GM18526 (cell line): ENCODE data around the gene BOD1L1.

Experiments
- POLR2A ChIP-seq: IDR thresholded peaks from 3 replicates; pipeline ENCODE4 v1.6.1; 2011; ENCODE audit not compliant: insufficient read length; ENCODE audit errors: extremely low read depth

BOD1L1 gene

GRCh38 chr4:13539047-13539618, 88.4 kb downstream of the BOD1L1 start:
- TF ChIP-seq POLR2A: no peak

- TF ChIP-seq POLR2A: no peak
Observed at GRCh38 chr4:13538427-13538973, 89.0 kb downstream of the BOD1L1 start.

DNA sequence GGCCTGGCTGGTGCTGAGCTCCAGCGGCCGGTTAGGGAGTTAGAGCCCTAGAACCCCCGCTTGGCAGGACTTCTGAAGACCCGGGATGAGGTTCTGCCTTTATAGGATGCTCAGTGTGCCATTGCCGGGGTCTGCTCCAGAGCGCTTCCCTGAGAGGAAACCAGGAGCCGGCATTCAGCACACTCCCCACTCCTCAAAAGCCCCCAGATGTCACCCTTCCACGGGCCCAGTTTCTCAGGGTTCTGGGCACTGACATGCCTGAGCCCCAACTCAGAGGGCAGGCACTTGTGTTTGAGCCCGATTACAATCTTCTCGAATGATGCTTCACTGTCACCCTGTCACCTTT, 89.7 kb downstream of the BOD1L1 start:
- no peak for TF ChIP-seq POLR2A

- TF ChIP-seq POLR2A: no peak
Observed at GRCh38 chr4:13537011-13537831, 90.3 kb downstream of the BOD1L1 start.

- TF ChIP-seq POLR2A: no peak
Observed at GRCh38 chr4:13536607-13537006, 90.9 kb downstream of the BOD1L1 start.

DNA sequence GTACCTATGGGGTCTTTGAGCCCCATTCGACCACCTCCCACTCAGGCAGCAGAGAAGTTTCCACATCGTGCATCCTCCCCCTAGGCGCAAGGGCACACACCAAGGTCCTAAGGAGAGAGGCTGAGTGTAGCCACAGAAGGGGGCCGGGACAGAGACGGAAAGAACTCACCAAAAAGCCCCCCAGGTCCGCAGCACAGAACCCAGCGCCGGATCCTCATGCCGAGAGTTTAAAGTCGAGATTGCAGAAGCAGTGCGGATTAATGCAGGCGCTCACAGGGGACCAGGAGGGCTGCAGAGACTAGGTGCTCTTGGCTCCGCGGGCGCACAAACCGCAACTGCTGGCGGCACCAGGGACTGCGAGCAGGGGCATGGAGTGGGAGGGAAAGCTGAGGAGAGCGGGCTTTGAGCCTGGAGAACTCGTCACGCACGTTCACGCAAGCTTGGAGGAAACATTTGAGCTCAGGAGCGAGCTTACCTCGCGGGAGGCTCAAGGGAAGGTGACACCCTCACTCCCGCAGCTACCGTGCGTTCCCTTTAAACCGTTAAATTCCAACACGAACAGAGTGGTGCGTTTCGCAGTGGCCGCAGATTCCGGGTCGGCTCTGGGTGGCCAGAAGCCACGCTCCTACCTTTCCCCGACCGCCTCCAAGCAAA, 91.7 kb downstream of the BOD1L1 start:
- no peak for TF ChIP-seq POLR2A

GRCh38 chr4:13535118-13535517, 92.4 kb downstream of the BOD1L1 start:
- no peak for TF ChIP-seq POLR2A

- no peak for TF ChIP-seq POLR2A
Observed at GRCh38 chr4:13534344-13535063, 93.0 kb downstream of the BOD1L1 start.

DNA sequence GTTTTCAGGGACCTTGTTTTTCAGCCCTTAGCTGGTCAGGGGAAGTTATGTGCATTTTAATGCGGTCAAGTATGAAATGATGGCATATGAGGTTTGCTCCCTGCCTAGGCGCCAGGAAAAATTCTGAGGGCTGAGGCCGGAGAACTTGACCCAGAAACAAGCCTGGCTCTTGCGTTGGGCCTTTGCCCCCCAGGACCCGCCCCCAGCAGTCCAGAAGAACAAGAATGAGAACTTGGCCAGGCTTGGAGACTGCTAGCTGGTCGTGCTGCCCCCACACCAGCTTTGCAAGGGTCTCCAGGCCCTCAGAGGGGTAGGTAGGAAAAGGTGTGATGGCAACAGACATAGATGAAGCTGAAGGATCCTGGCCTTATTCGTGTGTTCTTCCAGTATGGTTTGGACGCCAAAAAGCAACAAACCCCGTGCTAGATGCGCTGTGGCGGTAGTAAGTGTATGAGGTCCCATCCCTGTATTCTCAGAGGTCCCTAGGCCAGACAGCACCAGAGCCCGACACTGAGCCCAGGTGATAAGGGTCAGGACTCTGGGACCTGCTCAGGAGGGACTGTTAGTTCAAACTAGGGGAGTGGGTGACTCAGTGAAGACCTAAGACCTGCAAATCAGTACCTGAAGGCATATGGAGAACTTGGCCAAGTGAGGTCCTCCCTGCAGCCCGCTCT, 93.7 kb downstream of the BOD1L1 start:
- no peak for TF ChIP-seq POLR2A

- no peak for TF ChIP-seq POLR2A
Observed at GRCh38 chr4:13531625-13531998, 95.9 kb downstream of the BOD1L1 start.

DNA sequence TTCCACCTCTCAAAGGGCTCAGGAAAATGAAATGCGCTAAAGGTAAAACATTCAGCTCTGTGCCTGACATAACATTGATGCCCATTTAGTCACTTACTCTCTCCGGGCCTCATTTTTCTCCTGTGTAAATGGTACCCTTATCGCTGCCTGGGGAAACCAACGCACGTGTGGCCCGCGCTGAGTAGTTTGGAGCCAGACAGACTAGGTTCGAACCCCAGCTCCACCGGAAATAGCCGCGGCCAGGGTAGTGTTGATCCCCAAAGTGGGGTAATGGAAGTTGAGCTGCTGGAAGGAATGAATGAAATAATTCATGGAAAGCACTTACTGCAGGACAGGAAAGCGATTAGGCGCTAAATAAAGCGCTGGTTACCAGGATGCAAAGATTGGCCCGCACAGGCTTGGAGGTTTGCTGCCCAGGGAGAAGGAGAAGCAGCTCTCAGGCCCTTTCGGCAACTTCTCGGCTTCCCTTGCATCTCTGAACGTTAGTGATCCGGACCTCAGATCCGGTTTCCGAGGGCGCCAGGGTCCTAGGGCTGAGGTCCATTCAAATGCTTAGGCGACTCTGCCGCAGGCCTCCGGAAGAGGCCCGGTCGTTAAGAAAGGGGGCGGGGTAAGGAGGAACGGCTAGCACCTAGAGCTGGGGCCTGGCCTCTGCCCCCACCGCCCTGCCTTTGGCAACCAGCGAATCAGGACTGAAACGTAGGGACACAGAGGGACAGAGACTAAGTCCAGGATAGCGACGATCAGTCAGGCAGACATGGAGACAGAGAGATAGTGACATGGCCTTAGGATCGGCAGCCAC, 96.5 kb downstream of the BOD1L1 start:
- no peak for TF ChIP-seq POLR2A

DNA sequence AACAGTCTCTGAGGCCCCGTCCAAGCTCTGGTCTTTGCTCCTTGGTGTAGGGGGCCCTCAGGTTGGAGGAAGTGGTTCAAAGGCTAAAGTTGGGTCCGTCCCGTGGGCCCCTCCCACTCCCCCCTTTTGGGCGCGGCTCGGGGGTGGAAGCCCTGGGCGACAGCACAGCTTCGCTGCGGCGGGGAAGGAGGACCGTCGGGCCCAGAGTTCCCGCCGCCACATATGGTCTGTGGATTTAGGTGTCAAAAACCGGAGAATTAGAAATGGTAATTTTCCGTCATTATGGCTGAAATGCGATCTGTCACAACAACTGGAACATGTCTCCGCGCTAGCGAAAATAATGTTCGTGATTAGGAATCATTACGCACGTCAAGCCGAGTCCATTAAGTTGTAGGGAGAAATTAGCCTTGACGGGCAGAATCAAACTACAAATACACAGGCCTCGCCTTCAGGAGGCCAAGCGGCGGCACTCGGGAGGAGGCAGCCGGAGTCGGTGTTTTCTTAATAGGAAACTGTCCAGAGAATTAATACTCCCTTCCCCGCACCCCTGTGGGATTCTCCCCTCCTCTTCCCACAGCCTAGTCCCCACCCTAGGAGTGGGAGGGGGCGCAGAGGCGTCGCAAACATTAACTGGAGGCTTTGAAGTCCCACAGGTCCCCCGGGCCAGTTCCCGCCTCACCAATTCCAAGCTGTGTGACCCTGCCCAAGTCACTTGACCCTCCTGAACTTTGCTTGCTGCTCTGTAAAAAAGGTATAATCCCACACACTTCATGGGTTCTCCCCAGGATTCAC, 98.2 kb downstream of the BOD1L1 start:
- no peak for TF ChIP-seq POLR2A

- TF ChIP-seq POLR2A: no peak
Observed at GRCh38 chr4:13528821-13529127, 98.8 kb downstream of the BOD1L1 start.
